Left lung (tissue), 10 donors: ENCODE data around the gene GOLT1B. TPM values are rescaled to one million over a fixed set of nuclear protein-coding genes. Genes with fewer than 3 reads are reported as not detected.

ENCODE experiments used
- ATAC-seq: fragments of 200-7000 bp; cut with Tn5 transposase; one replicate; pipeline ENCODE4 v1.9.1; 2020; ENCODE audit warnings: moderate library complexity
- DNase-seq, 4 donors: peaks; one replicate each; pipeline ENCODE4 v3.0.0-alpha.2; 2013 to 2020
- H3K27ac ChIP-seq, 2 donors: fragments of 200-600 bp; sonication (generic) in 1 of 2; one replicate each; pipeline versions ENCODE4 v1.5.0 to v1.8.0; 2020 to 2021
- H3K27me3 ChIP-seq, 2 donors: fragments of 200-600 bp; sonication (generic) in 1 of 2; one replicate each; pipeline versions ENCODE4 v1.5.0 to v1.8.0; 2020 to 2021
- H3K36me3 ChIP-seq, 2 donors: fragments of 200-600 bp; sonication (generic) in 1 of 2; one replicate each; pipeline versions ENCODE4 v1.5.0 to v1.8.0; 2020 to 2021
- H3K4me1 ChIP-seq, 2 donors: fragments of 200-600 bp; one replicate each; pipeline ENCODE4 v1.8.0; 2021
- H3K4me3 ChIP-seq, 2 donors: fragments of 200-600 bp; sonication (generic) in 1 of 2; one replicate each; pipeline versions ENCODE4 v1.5.0 to v1.8.0; 2020 to 2021; ENCODE audit warnings: mild to moderate bottlenecking in 1 of 2
- H3K9me3 ChIP-seq, 2 donors: fragments of 200-600 bp; sonication (generic) in 1 of 2; one replicate each; pipeline versions ENCODE4 v1.5.0 to v1.8.0; 2020 to 2021
- CTCF ChIP-seq, 2 donors: fragments of 200-600 bp; sonication (generic) in 1 of 2; IDR thresholded peaks; one replicate each; pipeline versions ENCODE4 v1.5.0 to v1.8.0; 2021; ENCODE audit warnings: antibody characterized with exemption in 2 of 2
- intact Hi-C, 2 donors: fragments of 100-400 bp; cut with DNase I; formaldehyde crosslinking; loops; one replicate each; pipeline versions ENCODE4 v1.11.2 to v1.14.2; 2022
- polyA plus RNA-seq, 6 donors: library from polyadenylated mRNA; unstranded; fragments of 120-200 nt; gene quantifications; one replicate each; pipeline ENCODE4 v1.2.1, GENCODE V29; 2013; ENCODE audit not compliant: insufficient read length in 6 of 6
- total RNA-seq, 2 donors: library from RNA; stranded (reverse); fragmentation: NEBNext Ultra II Directional; extraction: Animal tissue kit (Norgen Biotek cat#: 25700); gene quantifications; one replicate each; pipeline ENCODE4 v1.2.1, GENCODE V29; 2021
- donor health status: DM: no; HTN: yes; CAD: no.
- donor health status: DM: no; HTN: no; CAD: no.

GOLT1B gene
- total and polyA plus RNA-seq, 8 donors, result 33.9 to 51.9 (median 39.6) TPM

GRCh38 chr12:21566907-21567394 lies 65.4 kb downstream of the GOLT1B start:
- Histone ChIP-seq H3K36me3 (no peaks in the 10 kb centered on the region), H3K27me3 (no peaks in the 10 kb centered on the region), H3K4me1 (no peaks in the 10 kb centered on the region), H3K4me3 (no peak overlapping the region), H3K27ac (no peak overlapping the region), H3K9me3 (no peaks in the 10 kb centered on the region)
- TF ChIP-seq CTCF (IDR thresholded peaks at IDR 0.05), result no peak
- no peak for ATAC-seq
- intact Hi-C loops, result no loop called here
- no peak for DNase-seq

Other genes starting within 250 kb of the GOLT1B start
- under 1 TPM in 1 of 2 donors, not detected in 1; 0.03 TPM for gene SLCO1A2, start 166.9 kb upstream of the GOLT1B start, total RNA-seq
- gene SLCO1A2, start 166.9 kb upstream of the GOLT1B start, polyA plus RNA-seq, result under 1 TPM; 0.08 to 0.51 (median 0.28) TPM
- gene IAPP, start 128.9 kb upstream of the GOLT1B start, total RNA-seq, result not detected
- gene IAPP, start 128.9 kb upstream of the GOLT1B start, polyA plus RNA-seq, result not detected
- gene PYROXD1, start 64.1 kb upstream of the GOLT1B start, total RNA-seq, result 10 to 100 TPM; 18.9 to 19.8 TPM
- gene PYROXD1, start 64.1 kb upstream of the GOLT1B start, polyA plus RNA-seq, result 10 to 100 TPM; 16.9 to 22.2 (median 19.8) TPM
- gene RECQL, start 154 bp upstream of the GOLT1B start, total RNA-seq, result 10 to 100 TPM; 34.4 to 42.1 TPM
- 10 to 100 TPM; 32.1 to 37.8 (median 35.0) TPM for gene RECQL, start 154 bp upstream of the GOLT1B start, polyA plus RNA-seq
- under 1 TPM; 0.44 to 0.79 TPM for gene SPX, start 24.5 kb downstream of the GOLT1B start, total RNA-seq
- 10 to 100 TPM in 4 of 6 donors, 1 to 10 TPM in 2; 8.1 to 13.5 (median 11.0) TPM for gene SPX, start 24.5 kb downstream of the GOLT1B start, polyA plus RNA-seq
- not detected for gene GYS2, start 103.1 kb downstream of the GOLT1B start, total RNA-seq
- gene GYS2, start 103.1 kb downstream of the GOLT1B start, polyA plus RNA-seq, result under 1 TPM in 4 of 6 donors, not detected in 2; 0.07 to 0.42 (median 0.32) TPM
- 100 to 1,000 TPM; 512 to 592 TPM for gene LDHB, start 156.1 kb downstream of the GOLT1B start, total RNA-seq
- gene LDHB, start 156.1 kb downstream of the GOLT1B start, polyA plus RNA-seq, result 1,000 to 10,000 TPM in 2 of 6 donors, 100 to 1,000 TPM in 4; 826 to 1,016 (median 952) TPM